Adipocyte (in vitro differentiated cells): ENCODE data around the gene KRT37.

Experiments used
- DNase-seq: peaks from one replicate; pipeline ENCODE4 v3.0.0-alpha.2; 2015; ENCODE audit warnings: low read depth
- H3K27me3 ChIP-seq: replicated peaks from 2 replicates; pipeline ENCODE4 v1.7.0; 2013; ENCODE audit warnings: mild to moderate bottlenecking, low read length, moderate library complexity; ENCODE audit not compliant: control insufficient read depth, insufficient read depth
- H3K36me3 ChIP-seq: 2 replicates; pipeline ENCODE4 v1.7.0; 2013; ENCODE audit warnings: low read length, mild to moderate bottlenecking, moderate library complexity; ENCODE audit not compliant: control insufficient read depth, insufficient read depth, severe bottlenecking
- H3K4me1 ChIP-seq: 2 replicates; pipeline ENCODE4 v1.7.0; 2013; ENCODE audit warnings: mild to moderate bottlenecking, low read length, moderate library complexity; ENCODE audit not compliant: control insufficient read depth, insufficient read depth
- H3K4me3 ChIP-seq: 2 replicates; pipeline ENCODE4 v1.7.0; 2013; ENCODE audit warnings: mild to moderate bottlenecking, low read length, moderate library complexity
- H3K9ac ChIP-seq: 2 replicates; pipeline ENCODE4 v1.7.0; 2013; ENCODE audit warnings: mild to moderate bottlenecking, low read length, moderate library complexity
- H3K9me3 ChIP-seq: 2 replicates; pipeline ENCODE4 v1.7.0; 2013; ENCODE audit warnings: mild to moderate bottlenecking, low read length, moderate library complexity; ENCODE audit not compliant: control insufficient read depth

Gene KRT37

DNA sequence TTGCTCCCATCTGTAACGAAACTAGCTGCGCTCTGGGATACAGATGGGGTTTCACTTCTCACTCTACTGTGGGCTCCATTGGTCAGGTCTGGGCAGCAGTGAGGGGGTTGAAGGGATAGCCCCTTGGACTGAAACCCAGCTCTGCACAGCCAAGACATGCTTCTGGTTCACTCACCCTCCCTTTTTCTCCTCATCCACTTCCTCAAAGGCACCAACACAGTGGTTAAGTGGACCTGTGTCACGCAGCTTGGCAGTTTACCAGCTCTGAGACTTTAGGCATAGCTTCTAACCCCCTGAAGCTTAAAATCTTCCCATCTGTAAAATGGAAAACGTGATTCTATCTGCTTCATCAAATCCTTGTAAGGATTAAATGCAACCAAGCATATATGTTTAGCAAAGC lies 27.9 kb upstream of the KRT37 start:
- H3K9ac ChIP-seq = no peak overlapping the region
- H3K4me1 ChIP-seq = peaks cover 30% of the 10 kb centered on the region
- H3K9me3 ChIP-seq = peaks cover 9% of the 10 kb centered on the region
- peaks cover 24% of the 10 kb centered on the region for H3K27me3 ChIP-seq
- H3K36me3 ChIP-seq = no peaks in the 10 kb centered on the region
- H3K4me3 ChIP-seq = no peak overlapping the region
- DNase-seq = no peak

DNA sequence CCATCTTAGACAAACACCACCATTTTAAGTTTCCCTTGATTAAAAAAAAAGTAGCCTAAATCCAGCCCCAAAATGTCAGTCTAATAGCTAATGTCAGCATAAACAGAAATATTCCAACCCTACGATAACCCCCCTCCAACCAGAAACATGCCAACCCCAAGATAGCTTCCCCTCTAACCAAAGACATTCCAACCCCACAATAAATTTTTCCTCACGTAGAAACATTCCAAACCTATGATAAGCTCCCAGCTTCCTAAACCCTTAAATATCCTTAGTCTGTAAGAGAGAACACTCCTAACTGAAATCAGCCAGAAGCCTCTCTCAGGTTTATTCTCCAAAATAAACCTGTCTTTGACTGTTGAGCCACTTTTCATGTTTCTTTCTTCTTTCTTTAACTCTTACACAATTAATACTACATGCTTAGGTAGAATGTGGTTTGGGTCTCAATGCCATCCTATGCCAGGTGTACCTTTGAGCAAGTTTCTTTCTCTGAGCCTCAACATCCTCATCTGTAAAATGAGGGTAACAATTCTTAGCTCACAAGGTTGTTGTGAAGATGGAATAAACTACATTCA lies 26.9 kb upstream of the KRT37 start:
- Histone ChIP-seq H3K4me3 (no peak overlapping the region), H3K4me1 (peaks cover 39% of the 10 kb centered on the region), H3K27me3 (peaks cover 19% of the 10 kb centered on the region), H3K36me3 (no peaks in the 10 kb centered on the region), H3K9ac (no peak overlapping the region), H3K9me3 (peaks cover 9% of the 10 kb centered on the region)
- no peak for DNase-seq

DNA sequence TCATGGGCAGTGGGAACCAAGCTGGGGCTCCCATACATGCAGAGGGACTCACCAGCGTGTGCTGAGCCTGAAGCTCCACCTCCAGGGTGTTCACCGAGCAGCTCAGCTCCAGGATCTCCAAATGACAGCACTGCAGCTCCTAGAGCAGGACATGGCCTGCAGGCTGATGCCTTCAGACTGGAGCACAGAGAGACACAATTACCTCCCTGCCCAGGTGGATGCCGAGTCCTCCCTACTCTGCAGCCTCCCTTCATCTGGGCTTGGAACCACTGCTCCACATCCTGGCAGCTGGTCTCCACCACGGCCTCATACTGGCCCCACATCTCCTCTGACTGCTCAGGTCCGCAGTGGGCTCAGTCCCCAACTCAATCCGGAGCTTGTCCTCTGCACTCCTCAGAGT lies 24.6 kb upstream of the KRT37 start:
- no peak for DNase-seq
- no peak overlapping the region for H3K4me3 ChIP-seq
- H3K36me3 ChIP-seq = no peaks in the 10 kb centered on the region
- peaks cover 34% of the 10 kb centered on the region for H3K4me1 ChIP-seq
- peaks cover 16% of the 10 kb centered on the region for H3K27me3 ChIP-seq
- peaks cover 9% of the 10 kb centered on the region for H3K9me3 ChIP-seq
- no peak overlapping the region for H3K9ac ChIP-seq

DNA sequence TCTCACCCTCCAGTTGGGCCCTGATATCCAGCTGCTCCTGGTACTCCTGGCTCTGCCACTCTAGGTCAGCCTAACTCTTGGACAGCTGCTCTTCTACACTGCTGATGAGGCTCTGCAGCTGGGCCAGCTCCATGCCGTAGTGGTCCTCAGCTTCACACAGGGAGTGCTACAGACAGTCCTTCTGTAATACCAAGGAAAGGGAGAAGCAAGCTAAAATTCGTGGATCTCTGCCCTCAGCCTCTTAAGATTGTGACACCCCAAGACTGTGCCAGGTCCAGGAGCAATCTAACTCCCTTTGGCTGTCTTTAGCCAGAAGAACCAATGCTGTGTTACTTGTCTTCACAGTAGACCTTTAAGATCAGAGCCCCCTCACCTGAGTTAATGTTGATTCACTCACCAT lies 24.1 kb upstream of the KRT37 start:
- no peak overlapping the region for H3K9ac ChIP-seq
- no peak for DNase-seq
- peaks cover 37% of the 10 kb centered on the region for H3K4me1 ChIP-seq
- peaks cover 9% of the 10 kb centered on the region for H3K9me3 ChIP-seq
- peaks cover 11% of the 10 kb centered on the region for H3K27me3 ChIP-seq
- no peak overlapping the region for H3K4me3 ChIP-seq
- H3K36me3 ChIP-seq = no peaks in the 10 kb centered on the region

DNA sequence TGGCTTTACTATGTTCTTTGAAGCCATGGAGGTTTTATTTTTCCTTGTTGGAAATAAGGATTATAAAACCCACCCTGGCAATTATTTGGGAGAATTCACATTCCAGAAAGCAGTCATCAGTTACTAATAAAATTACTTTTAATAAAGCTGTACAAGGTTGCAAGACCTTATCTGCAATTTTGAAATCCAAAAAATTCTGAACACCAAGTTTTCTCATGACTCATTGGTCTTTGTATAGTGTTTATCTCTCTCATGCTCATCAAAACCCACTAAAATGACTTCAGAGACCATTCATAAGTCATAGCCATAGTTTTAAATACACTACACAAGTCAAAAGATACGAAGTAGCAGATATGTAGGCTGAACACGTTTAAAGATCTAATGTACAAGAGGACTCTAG lies 22.4 kb upstream of the KRT37 start:
- H3K4me3 ChIP-seq = peak overlapping the region; percentile 35
- H3K9me3 ChIP-seq = peaks cover 8% of the 10 kb centered on the region
- peaks cover 2% of the 10 kb centered on the region for H3K27me3 ChIP-seq
- H3K4me1 ChIP-seq = peaks cover 44% of the 10 kb centered on the region
- peak; percentile 40 for DNase-seq
- no peaks in the 10 kb centered on the region for H3K36me3 ChIP-seq
- H3K9ac ChIP-seq = no peak overlapping the region

DNA sequence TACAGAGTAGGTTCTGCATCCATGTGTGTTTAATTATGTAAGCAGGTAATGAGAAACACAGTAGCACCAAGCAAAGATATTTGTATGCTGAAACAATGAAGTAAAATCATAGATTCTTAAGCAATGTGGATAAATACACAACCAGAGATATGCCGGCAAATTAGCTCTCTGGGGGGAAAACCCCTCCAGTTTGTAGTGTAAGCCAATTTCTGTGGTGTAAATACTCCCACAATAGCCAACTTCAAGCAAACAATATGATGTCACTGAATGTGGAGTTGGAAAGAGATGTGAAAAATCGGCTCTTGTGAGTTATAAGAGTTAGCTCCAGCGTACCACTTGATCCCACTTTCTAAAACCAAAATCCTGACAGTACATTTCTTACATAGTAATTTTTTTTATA lies 20.3 kb upstream of the KRT37 start:
- Histone ChIP-seq H3K27me3 (peaks cover 6% of the 10 kb centered on the region), H3K4me3 (no peak overlapping the region), H3K36me3 (no peaks in the 10 kb centered on the region), H3K4me1 (peaks cover 44% of the 10 kb centered on the region), H3K9ac (no peak overlapping the region), H3K9me3 (no peaks in the 10 kb centered on the region)
- no peak for DNase-seq

DNA sequence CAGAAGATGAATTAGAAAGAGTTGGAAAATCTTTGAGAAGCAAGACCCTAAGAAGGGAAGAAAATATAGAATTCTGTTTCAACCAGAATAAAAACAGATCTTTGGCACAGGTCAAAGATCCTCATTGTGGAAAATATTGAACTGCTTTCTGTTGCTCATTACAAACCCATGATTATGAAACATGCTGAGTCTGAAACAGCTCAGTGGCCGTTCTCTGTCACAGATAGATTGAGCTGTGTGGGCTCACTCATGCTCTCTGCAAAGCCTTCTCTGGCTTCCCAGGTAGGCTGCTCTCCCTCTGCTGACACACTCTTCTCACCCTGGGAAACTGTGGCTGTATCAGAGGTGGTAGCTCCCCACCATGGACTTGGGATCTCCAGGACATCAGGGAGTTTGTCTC lies 19.8 kb upstream of the KRT37 start:
- Histone ChIP-seq H3K9ac (no peak overlapping the region), H3K36me3 (no peaks in the 10 kb centered on the region), H3K4me1 (peaks cover 47% of the 10 kb centered on the region), H3K4me3 (no peak overlapping the region), H3K27me3 (peaks cover 6% of the 10 kb centered on the region), H3K9me3 (no peaks in the 10 kb centered on the region)
- peak; percentile 53 for DNase-seq

DNA sequence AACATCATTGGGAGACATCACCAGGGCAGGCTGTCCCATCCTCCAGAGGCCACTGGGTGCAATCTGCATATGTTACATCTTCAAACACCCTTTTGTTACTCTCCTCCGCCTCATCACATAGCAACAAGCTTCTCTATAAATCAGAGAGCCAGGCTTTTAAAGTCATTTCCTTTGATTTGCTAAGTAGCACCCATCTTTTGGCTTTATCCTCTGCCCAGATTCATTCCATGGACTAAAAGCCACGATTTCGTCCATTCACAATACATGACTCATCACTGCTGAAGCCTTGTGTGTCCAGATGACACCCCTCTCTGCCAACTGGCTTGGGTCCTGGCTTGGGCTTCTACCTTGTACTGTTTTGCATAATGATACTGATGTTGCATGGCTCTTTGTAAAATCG lies 18.4 kb upstream of the KRT37 start:
- Histone ChIP-seq H3K4me1 (peaks cover 38% of the 10 kb centered on the region), H3K4me3 (no peak overlapping the region), H3K9ac (no peak overlapping the region), H3K36me3 (no peaks in the 10 kb centered on the region), H3K9me3 (no peaks in the 10 kb centered on the region), H3K27me3 (peaks cover 6% of the 10 kb centered on the region)
- peak; percentile 59 for DNase-seq

DNA sequence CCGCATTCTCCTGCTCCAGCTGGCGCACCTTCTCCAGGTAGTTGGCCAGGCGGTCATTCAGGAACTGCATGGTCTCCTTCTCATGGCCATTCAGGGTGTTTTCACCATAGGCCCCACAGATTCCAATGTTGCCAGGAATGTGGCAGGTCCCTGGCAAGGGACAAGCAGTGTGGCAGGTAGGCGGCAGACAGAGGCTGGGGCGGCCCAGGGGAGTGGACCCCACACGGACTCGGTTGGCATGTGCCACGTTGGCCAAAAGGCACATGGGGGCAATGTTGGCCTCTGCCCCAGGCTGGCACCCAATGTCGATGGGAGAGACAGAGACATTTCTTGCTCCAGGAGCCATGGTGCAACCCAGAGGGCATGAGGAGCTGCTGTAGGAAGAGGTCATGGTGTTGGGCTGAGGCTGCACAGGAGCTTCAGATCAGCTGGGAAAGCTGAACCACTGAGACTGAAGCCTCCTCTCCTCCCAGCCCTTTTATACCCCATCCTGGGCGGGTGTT lies 16.2 kb upstream of the KRT37 start, which contains the start of gene KRT38:
Gene KRT38 (minus strand): TSS at position 453 of the 503 bp plus-strand sequence. CDS start 62 bp downstream, at position 391.
- H3K36me3 ChIP-seq = no peaks in the 10 kb centered on the region
- H3K4me1 ChIP-seq = peaks cover 24% of the 10 kb centered on the region
- H3K27me3 ChIP-seq = peaks cover 21% of the 10 kb centered on the region
- no peaks in the 10 kb centered on the region for H3K9me3 ChIP-seq
- no peak within 1 kb of the TSS for H3K4me3 ChIP-seq
- DNase-seq = no peak
- H3K9ac ChIP-seq = no peak within 1 kb of the TSS

DNA sequence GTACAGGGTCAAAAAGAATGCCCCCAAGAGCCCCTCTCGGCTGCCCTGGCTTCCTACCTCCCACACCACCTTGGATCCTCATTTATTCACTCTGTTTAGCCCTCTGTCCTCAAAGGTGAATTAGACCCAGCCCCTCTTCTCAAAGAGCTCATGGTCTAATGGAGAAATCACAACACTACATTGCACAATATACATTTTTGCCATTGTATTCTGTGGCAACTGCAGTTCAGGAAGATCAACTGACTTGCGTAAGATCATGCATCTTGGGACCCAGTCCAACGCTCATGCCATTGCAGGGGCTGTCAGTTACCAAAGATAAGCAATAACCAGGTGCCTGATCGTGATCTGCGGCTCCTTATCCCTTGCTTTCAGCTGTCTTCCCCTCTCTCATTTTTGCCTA lies 15.0 kb upstream of the KRT37 start:
- Histone ChIP-seq H3K27me3 (peaks cover 27% of the 10 kb centered on the region), H3K9ac (no peak overlapping the region), H3K36me3 (no peaks in the 10 kb centered on the region), H3K4me1 (peaks cover 20% of the 10 kb centered on the region), H3K4me3 (no peak overlapping the region), H3K9me3 (no peaks in the 10 kb centered on the region)
- peak; percentile 78 for DNase-seq

DNA sequence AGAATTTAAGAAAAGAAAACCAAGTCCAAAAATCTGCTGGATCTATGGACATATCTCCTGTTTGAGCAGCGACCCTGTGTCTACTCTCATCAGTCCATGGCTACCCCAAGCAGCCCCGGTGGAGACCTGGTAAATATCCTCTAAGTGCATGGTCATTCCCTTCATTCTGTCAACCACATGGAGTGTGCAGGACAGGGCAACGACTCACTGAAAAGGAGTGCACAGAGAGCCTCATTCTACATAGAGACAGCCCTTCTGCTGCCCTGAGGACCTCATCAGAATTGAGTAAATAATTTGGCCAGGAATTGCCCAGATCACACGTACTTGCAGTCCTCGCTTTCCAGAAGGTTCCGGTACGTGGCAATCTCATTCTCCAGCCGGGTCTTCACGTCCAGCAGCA lies 13.4 kb upstream of the KRT37 start:
- H3K9me3 ChIP-seq = no peaks in the 10 kb centered on the region
- H3K36me3 ChIP-seq = no peaks in the 10 kb centered on the region
- H3K4me3 ChIP-seq = no peak overlapping the region
- peaks cover 36% of the 10 kb centered on the region for H3K27me3 ChIP-seq
- no peak overlapping the region for H3K9ac ChIP-seq
- DNase-seq = peak; percentile 24
- peaks cover 10% of the 10 kb centered on the region for H3K4me1 ChIP-seq

DNA sequence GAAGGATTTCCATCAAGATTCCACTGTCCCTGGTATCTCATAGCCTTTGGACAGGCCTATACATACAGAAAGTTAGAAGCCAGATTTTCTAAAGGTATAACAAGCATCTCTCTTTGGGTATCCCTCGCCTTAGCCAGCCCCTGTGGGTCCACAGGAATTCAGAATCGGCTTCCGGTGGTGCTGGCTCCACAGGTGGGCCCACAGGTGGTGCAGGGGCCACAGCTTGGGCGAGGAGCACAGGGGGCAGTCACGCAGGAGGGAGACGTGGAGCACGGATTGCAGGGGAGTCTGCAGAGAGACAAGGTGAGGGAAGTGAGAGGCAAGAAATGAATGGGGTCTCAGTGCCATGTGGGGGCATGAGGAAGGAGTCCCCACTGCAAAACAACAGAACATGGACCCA lies 12.9 kb upstream of the KRT37 start:
- Histone ChIP-seq H3K9me3 (no peaks in the 10 kb centered on the region), H3K4me3 (no peak overlapping the region), H3K9ac (no peak overlapping the region), H3K27me3 (peaks cover 36% of the 10 kb centered on the region), H3K36me3 (no peaks in the 10 kb centered on the region), H3K4me1 (peaks cover 7% of the 10 kb centered on the region)
- no peak for DNase-seq
